GM21528 (cell line): ENCODE results near the gene SHC2.
"Not testable (repeated sequence)": the region's sequence is repeated elsewhere in the genome, so short reads cannot be mapped to it uniquely, and the experiment has no call there.

ENCODE experiments used
- ATAC-seq: cut with Tn5 transposase; IDR thresholded peaks from one replicate; pipeline ENCODE4 v1.9.1; 2021; ENCODE audit warnings: mild to moderate bottlenecking, moderate library complexity; ENCODE audit not compliant: unreplicated experiment, low FRiP score

The SHC2 gene

GRCh38 chr19:450912-451481 is 9.8 kb downstream of the SHC2 start:
- not testable (repeated sequence) for ATAC-seq

DNA sequence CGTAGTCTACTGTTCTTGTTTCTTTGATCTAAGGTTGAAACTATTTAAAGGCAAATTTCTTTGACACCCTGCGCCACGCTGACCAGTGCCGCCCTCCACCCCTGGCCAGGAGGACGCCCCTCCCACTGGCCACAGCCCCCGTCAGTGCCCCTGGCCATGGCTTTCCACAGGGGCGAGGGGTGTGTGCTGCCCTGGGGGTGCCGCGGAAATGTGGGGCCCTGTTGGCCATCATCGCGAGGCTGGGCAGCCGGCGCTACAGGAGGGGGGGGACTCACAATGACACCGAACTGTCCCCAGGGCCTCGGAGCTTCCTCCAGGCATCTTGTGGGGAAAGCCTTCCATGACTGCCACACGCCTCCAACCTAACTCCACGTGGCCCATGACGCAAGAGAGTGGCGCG is 10.9 kb downstream of the SHC2 start:
- no peak for ATAC-seq

GRCh38 chr19:447816-448560 is 12.8 kb downstream of the SHC2 start:
- ATAC-seq: no peak

GRCh38 chr19:447064-447426 is 13.8 kb downstream of the SHC2 start:
- ATAC-seq: no peak

DNA sequence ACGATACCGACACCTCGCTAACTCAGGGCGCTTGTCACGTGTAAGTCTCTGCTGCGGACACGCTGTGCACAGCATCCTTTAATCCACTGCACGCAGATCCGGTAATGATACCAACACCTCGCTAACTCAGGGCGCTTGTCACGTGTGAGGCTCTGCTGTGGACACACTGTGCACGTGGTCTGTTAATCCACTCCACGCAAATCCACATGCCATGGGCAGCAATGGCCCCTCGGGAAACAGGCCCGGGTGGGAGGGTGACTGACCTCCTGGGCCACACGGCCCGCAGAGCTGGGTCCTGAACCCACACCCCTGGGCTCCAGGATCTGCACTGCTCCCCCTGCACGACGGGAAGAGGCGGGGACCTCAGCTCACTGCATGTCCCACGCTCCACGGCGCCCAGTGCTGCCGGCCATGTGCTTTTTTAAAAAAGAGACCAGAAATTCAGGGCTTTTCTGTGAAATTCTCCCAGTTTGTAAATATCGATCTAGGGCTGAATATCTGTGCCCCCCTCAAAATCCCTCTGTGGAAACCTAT is 16.1 kb downstream of the SHC2 start:
- no peak for ATAC-seq

DNA sequence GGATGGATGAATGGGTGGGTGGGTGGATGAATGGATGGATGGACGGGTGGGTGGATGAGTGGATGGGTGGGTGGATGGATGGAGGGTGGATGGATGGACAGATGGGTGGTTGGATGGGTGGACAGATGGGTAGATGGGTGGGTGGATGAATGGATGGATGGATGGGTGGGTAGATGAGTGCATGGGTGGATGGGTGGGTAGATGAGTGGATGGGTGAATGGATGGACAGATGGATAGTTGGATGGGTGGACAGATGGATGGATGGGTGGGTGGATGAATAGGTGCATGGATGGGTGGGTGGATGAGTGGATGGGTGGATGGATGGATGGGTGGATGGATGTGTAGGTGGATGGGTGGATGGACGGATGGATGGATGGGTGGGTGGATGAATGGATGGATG is 17.8 kb downstream of the SHC2 start:
- ATAC-seq: no peak

- ATAC-seq: no peak
Observed at GRCh38 chr19:442085-442484, 18.7 kb downstream of the SHC2 start.

- no peak for ATAC-seq
Observed at GRCh38 chr19:441213-441836, 19.5 kb downstream of the SHC2 start.

DNA sequence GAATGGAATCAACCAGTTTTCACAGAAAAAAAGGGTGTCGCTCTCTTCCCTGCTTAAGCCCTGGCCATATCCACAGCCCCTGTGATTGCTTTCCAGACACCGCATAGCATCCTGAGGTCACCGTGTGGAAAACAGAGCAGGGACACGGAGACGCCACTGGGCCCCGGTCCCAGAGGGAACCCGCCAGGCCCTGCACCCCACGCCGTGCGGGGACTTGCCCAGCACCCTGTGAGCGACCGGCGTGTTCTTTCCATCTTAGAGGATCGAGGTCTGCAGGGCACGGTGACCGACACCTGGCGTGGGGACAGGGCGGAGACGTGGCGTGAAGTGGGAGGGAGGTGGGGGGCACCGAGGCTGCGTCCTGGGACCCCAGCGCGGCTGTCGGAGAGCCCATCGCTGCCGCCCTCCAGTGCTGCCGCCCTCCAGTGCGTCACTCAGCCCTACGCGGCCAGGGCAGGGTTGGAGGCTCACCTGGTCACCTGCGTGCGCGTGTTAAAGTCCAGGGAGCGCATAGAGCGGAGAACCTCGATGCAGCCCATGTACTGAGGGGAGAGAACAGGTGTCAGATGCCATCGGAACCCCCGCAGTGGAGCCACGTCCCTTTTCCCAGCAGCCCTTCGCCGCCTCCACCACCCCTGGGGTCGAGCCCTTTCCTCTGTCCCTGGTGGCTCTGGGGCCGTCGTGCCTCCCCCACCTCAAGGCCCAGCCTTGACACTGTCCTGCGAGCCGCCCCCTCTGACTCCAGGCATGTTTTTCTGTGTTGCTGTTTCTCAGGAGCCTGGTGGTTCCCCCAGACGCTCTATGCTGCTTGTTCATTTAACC is 20.2 kb downstream of the SHC2 start:
- ATAC-seq: no peak

- ATAC-seq: no peak
Observed at GRCh38 chr19:439167-439900, 21.5 kb downstream of the SHC2 start.

- no peak for ATAC-seq
Observed at GRCh38 chr19:438416-438958, 22.3 kb downstream of the SHC2 start.

DNA sequence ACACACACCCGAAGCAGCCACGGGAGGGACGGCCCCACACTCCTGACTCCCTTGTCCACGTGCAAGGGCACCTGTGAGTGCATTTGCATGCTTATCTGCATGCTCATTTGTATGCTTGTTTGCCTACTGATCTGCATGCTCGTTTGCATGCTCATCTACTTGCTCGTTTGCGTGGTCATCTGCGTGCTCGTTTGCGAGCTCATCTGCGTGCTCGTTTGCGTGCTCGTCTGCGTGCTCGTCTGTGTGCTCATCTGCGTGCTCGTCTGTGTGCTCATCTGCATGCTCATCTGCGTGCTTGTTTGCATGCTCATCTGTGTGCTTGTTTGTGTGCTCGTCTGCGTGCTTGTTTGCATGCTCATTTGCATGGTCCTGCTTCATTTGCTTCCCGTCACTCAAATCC is 23.8 kb downstream of the SHC2 start:
- ATAC-seq: no peak

GRCh38 chr19:436413-436950 is 24.4 kb downstream of the SHC2 start:
- no peak for ATAC-seq

- no peak for ATAC-seq
Observed at GRCh38 chr19:435707-436412, 25.0 kb downstream of the SHC2 start.

- no peak for ATAC-seq
Observed at GRCh38 chr19:435056-435706, 25.7 kb downstream of the SHC2 start.

DNA sequence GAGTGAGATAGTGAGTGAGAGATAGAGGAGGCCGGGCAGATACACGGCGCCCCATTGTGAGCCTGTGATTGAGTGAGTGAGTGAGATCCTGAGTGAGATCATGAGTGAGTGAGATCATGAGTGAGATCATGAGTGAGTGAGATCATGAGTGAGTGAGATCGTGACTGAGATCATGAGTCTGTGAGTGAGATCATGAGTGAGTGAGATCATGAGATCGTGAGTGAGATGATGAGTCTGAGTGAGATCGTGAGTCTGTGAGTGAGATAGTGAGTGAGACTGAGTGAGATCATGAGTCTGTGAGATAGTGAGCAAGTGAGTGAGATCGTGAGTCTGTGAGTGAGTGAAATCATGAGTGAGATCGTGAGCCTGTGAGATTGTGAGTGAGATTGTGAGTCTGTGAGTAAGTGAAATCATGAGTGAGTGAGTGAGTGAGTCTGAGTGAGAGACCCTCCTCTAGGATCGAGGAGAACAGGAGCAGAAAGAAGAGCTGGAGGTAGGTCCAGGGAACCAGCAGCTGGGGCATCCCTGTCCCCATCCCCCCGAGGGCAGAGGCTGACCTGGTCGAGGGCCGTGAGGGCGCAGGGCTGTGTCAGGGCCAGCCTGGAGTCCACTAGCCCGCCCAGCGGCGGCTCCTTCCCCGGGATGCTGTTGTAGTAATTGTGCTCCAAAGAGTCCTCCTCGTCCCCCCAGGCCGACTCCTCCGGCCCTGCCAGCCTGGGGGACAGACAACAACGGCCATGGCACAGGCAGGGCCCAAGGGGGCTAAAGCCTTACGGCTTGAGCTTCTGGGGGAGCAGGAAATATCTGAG is 26.5 kb downstream of the SHC2 start:
- no peak for ATAC-seq

- no peak for ATAC-seq
Observed at GRCh38 chr19:430701-431100, 30.1 kb downstream of the SHC2 start.

DNA sequence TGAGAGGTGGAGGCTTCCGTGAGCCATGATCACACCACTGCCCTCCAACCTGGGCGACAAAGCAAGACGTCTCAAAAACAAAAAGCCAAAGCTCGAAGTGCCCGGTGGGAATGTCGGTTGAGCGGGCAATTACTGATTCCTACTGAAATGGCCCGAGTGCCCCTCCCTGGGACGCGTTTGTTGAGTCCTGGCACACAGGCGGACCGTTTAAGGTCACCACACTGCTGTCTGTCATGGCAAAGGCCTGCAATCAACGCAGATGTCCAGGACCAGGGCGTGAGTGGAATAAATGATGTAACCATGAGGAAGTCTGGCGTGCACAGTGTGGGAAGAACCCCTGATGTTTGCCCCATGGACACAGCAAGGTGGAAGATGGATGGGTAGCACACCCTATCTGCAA is 32.7 kb downstream of the SHC2 start:
- ATAC-seq: no peak
